Ovary (tissue), 3 donors: ENCODE measurements around the gene SLC17A9.

ENCODE experiments used
- CTCF ChIP-seq, 3 donors: fragments of 450-650 bp in 2 of 3; fragments of 200-600 bp in 1 of 3; IDR thresholded peaks; one replicate each; pipeline versions ENCODE4 v1.5.1 to v1.8.0; 2016 to 2022; ENCODE audit warnings: antibody characterized with exemption in 3 of 3, mild to moderate bottlenecking in 1 of 3
- POLR2A ChIP-seq: fragments of 450-650 bp; IDR thresholded peaks from one replicate; pipeline ENCODE4 v1.6.1; 2017; ENCODE audit warnings: antibody characterized with exemption, mild to moderate bottlenecking, moderate library complexity
- donor health status: DM: no; HTN: no; CAD: no.

GRCh38 chr20:62926229-62927127 is 26.0 kb upstream of the SLC17A9 start, which contains the start of gene DIDO1:
- TF ChIP-seq CTCF (IDR thresholded peaks at IDR 0.05): peak; percentile 89 to 91 (median 90)
- peak; percentile 75 for TF ChIP-seq POLR2A
